HT-29 (cell line): ENCODE data around the gene NPHP4. TPM values are rescaled to one million over a fixed set of nuclear protein-coding genes. Genes with fewer than 3 reads are reported as not detected.
"Not testable (repeated sequence)": the region's sequence is repeated elsewhere in the genome, so short reads cannot be mapped to it uniquely, and the experiment has no call there.

Experiments
- DNase-seq: peaks from one replicate; pipeline ENCODE4 v3.0.0-alpha.2; 2015; ENCODE audit warnings: low spot score
- total RNA-seq: library from RNA; depleted of rRNA; stranded (reverse); fragments of >200 nt; shearing (Covaris generic); gene quantifications from 2 replicates; pipeline ENCODE4 v1.2.3, GENCODE V29; 2014

The NPHP4 gene
- total RNA-seq, 1 experiment from 2014 or later: 15.8 TPM

DNA sequence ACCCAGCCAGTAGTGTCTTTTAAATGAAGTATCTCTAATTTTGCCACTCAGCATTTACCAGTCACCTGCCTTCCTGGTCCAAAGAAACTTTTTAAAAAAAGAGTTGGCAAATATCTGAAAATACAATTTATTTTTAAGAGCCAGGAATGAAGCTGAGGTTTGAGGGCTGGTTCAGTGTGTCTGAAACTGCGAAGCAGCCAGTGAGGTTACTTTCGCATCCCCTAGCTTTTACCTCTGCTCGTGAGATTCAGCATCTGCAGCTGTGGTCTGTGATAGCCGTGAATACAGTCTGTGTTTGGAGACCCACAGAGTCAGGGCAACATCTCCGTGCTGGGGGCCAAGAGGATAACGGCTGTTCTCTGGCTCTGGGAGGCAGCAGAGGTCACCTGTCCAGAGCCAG is 32.2 kb upstream of the NPHP4 start:
- DNase-seq: no peak

DNA sequence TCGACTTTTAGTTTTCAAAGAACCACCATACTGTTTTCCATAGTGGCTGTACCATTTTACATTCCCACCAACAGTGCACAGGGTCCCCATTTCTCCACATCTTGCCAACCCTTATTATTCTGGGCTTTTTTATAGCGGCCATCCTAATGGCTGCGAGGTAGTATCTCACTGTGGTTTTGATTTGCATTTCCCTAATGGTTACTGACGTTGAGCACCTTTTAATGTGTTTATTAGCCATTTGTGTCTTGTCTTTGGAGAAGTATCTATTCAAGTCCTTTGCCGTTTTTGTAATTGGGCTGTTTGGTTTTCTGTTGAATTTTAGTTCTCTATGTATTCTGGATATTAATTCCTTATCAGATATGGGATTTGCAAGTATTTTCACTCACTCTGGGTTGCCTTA is 31.1 kb upstream of the NPHP4 start:
- DNase-seq: no peak

DNA sequence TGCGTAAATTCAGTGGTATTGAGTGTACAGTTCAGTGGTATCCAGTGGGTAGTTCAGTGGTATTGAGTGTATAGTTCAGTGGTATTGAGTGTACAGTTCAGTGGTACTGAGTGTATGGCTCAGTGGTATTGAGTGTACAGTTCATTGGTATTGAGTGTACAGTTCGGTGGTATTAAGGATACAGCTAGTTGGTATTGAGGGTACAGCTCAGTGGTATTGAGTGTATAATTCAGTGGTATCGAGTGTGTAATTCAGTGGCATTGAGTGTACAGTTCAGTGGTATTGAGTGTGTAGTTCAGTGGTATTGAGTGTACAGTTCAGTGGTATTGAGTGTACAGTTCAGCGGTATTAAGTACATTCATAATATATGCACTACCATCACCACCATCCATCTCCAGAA is 30.0 kb upstream of the NPHP4 start:
- DNase-seq: no peak

DNA sequence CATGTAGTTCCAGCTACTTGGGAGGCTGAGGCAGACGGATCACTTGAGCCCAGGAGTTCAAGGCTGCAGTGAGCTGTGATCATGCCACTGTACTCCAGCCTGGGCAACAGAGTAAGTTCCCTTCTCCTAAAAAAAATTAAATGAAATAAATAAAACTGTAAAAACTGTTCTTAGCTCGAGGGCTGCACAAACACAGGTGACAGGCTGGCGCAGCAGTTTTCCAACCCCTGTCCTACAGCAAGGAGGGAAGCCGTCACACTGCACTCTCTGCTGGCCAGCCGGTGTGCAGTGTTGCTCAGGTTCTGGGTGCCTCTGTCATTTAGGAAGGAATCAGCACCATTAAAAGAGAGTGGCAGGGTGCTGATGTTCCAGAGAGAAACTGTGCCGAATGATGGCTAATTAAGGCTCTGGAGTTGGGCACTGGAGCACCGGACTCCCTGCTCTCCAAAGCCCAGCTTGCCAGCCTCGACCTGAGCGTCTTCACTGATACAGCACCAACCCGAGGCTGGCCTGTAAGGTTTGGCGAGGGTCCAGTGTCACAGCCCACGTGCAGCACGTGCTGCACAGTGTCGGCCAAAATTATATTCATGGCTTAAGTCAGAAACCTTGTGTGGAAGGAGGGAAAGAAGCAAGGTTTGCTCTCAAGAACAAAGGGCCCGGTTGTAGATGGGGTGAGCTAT is 27.1 kb upstream of the NPHP4 start:
- no peak for DNase-seq

- not testable (repeated sequence) for DNase-seq
These were observed 25.4 kb upstream of the NPHP4 start for GRCh38 chr1:6017654-6018053.

DNA sequence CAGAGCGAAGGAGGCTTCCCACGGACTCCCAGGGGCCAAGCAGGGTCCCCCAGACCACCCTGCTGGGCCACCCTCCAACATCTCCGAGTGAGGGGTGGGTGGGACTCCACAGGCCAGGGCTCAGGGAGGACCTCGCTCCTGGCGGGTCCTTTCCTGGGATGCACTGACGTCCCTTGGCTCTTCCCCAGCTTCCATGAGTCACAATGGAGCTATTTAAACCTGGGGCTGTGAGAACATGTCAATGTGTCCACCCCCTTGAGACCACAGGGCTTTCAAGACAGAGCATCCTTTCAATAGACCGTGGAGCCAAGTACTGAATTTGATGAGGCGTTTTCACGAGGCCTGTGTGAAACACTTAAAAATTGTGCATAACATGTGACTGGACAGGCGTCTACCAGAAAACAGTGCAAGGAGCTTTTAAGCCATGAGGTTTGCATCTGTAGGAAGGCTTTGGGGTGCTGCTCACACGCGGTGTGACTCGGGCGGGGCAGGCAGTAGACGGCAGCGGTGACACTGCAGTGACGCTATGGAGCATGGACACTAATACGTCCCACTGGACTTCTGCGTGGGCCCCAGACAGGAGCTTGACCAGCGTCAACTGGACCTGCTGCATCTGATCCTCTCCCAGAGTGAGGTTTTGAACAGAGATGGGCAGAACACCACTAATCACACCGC is 24.1 kb upstream of the NPHP4 start:
- DNase-seq: no peak

- DNase-seq: no peak
These were observed 22.1 kb upstream of the NPHP4 start for GRCh38 chr1:6014130-6014999.

DNA sequence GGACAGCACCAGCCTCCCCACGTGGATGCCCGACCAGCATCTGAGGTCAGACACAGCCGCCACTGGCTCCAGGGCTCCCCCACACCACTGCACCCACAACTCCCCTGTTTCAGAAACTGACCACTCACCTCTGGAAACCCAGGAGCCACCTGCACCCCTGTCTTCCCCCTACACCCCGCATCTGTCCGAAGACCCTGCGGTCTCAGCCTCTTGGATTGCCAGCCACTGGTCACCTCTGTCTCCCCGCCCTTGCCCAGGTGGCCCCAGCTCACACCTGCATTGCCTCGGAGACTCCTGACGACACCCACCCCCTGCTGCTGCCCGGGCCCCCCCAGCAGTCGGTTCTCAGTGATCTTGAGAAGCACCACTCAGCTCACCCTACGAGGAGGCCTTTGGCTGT is 21.3 kb upstream of the NPHP4 start:
- DNase-seq: no peak

DNA sequence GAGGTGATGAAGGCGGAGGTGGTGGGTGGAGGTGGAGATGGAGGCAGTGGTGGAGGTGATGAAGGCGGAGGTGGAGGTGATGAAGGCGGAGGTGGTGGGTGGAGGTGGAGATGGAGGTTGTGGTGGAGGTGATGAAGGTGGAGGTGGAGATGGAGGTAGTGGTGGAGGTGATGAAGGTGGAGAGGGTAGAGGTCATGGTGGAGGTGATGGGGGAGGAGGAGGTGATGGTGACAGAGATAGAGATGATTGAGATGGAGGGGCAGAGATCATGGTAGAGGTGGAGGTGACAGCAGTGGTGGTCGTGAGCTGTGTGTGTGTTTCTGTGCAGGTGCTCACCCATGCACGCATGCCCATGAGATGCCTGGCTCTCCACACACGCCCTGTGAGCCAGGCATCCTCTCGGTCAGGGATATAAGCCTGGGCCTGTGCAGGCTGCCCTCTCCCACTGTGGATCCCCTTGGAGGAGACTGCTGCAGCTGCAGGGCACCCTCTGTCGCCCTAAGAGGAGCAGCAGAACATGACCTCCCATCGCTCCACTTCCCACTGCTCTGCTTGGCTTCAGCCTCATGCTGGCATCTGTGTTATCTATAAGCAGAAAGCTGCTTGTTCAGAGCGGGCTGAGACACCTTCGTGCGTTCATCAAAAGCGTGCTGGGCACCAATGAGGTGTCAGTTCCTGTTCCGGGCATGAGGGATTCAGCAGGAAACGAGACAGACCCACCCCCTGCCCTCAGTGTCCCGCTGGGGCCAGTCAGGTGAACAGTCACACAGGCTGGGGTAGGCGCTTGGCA is 20.5 kb upstream of the NPHP4 start:
- DNase-seq: no peak

GRCh38 chr1:6011946-6012258 is 19.7 kb upstream of the NPHP4 start:
- DNase-seq: no peak

DNA sequence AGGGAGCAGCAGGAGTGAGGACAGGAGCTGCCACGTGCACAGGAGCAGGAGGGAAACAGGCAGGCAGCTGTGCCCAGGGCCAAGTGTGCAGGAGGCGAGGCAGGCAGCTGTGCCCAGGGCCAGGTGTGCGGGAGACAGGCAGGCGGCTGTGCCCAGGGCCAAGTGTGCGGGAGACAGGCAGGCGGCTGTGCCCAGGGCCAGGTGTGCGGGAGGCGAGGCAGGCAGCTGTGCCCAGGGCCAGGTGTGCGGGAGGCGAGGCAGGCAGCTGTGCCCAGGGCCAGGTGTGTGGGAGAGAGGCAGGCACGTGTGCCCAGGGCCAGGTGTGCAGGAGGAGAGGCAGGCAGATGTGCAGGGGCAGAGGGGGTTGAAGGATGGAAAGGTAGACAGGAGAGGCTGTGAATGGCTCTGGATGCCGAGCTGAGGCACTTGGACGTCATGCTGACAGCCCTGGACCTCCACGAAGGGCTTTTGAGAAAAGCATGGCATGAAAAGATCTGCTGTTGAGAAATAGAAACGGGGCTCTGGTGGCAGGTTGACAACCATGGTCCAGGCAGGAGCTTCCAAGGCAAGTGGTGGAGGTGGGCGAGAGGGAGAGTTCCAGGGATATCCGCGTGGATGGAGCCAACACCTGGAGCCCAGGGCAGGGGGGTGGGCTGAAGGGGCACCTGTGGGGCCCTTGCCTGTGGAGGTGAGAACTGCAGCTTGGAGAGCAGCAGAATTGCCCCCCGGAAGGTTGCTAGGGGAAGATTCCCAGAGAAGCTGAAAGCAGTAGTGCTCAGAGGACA is 19.1 kb upstream of the NPHP4 start:
- no peak for DNase-seq

DNA sequence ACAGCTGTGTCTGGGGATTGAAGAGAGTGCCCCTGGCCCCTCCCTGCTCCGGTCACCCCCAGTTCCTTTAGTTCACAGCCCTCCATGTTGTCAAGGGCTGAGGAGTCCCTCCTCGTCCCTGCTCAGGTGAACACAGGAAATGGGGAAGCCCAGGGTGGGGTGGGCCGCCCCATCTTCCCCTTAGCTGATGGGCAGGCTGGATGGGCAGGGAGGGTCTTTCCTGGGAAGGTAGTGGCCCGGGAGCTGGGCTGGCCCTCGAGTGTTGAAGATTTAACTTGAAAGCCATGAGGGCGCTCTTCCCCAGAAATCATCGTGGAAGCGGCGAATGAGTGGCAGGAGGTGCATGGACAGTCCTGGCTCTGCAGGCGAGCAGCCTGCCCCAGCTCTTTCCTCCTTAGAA is 18.3 kb upstream of the NPHP4 start:
- no peak for DNase-seq

DNA sequence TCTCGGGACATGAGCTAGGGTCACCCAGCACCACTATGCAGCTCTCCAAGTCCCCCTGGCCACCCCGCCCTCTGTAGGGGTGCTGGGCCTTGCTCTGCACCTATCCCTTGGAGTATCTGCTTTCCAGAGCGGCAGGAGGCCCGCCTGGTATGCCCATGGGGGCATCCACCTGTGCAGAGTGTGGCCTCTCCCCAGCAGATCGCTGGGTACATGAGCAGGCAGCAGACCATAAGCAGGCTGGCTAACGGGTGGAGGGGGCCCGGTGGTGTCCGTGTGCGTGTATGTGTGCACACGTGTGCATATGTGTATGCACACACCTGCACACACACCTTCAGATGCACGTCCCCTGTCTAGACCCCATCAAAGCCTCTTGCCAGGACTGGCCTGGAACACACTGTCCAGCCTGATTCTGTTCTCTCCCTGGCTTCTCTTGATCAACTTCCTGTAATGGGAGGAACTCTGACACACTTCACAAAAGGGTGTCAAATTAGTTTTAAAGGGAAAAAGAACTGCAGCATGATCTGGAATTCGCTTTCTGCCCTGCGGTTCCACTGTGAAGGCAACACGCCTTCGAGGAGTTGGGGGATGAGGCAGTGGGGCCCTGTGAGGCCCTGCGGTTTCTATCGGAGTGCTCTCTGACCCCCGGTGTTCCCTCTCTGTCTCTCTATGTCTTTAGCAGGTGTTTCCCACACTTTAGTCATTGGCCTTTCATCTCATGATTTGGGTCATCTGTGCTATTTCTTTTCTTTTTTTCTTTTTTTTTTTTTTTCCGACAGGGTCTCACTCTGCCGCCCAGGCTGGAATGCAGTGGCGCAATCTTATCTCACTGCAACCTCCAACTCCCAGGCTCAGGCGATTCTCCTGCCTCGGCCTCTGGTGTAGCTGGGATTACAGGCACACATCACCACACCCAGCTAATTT is 17.2 kb upstream of the NPHP4 start:
- DNase-seq: no peak

DNA sequence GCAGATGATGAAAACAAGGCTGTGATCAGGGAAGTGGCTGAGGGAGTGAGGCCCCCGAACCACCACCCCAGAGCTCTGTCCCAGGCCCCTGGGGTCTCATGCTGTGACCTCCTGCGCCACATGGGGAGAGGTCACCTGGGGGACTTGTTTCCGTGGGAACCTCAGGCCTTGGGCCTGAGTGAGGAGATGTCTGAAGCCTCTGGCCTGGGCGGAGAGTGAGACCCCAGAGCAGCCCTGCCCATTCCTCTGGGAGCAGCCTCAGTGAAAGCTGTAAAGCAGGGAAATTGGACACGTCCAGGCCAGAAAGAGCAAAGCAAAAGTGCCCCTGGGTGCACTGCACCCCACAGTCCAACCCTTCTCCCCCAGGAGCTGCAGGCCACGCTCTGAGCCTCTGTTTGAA is 16.5 kb upstream of the NPHP4 start:
- DNase-seq: no peak

DNA sequence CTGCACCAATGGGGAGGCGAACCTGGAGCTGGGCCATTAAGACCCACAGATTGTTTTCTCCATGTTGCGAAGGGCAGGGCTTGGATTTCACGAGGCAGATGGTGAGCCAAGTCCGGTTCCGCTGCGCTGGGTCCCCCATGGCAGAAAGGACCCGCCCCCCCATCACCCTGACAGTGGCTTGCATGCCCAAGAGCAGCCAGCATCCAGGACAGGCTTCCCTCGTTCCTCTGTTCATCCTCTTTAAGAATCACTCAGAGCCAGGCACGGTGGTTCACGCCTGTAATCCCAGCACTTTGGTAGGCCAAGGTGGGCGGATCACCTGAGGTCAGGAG is 15.8 kb upstream of the NPHP4 start:
- no peak for DNase-seq

GRCh38 chr1:6007318-6008083 is 15.3 kb upstream of the NPHP4 start:
- no peak for DNase-seq

DNA sequence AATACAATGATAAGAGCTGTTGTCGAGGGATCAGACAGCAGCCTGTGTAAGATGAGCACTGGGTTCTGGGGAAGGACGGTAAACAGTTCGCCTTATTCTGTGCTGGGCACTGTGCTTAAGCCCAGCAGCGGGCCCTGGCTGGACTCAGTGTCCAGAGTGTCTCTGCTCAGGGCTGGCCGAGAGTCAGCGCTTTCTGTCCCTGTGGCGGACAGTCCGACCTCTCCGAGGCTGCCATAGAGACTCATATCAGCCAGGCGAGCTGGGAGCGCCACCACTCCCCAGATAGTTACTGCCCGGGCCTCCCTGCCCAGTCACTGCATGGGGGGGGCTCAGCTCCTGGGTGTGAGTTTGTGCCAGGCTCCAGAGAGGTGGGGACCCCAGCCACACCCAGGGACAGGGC is 14.7 kb upstream of the NPHP4 start:
- no peak for DNase-seq

GRCh38 chr1:6005276-6005917 is 13.2 kb upstream of the NPHP4 start:
- DNase-seq: peak; percentile 18
